HepG2 (cell line): Measurements from ENCODE around the gene POLR3GL. TPM values are rescaled to one million over a fixed set of nuclear protein-coding genes. Genes with fewer than 3 reads are reported as not detected.
A peak's percentile ranks its signal among the peaks of the same experiment; 100 is the strongest.

Experiments used
- BRCA1 ChIP-seq: sonication (generic); formaldehyde crosslinking; IDR thresholded peaks from 2 replicates; pipeline ENCODE4 v1.4.0; 2020; ENCODE audit warnings: missing genetic modification reagents
- EP300 ChIP-seq, 3 experiments: sonication (generic) in 1 of 3; formaldehyde crosslinking in 1 of 3; IDR thresholded peaks; 2 replicates each; pipeline versions ENCODE4 v1.5.1 to v1.6.1; 2011 to 2020; ENCODE audit warnings: low read depth in 2 of 3, low read length in 2 of 3, borderline replicate concordance in 1 of 3, improper control_type of control experiment in 1 of 3, mild to moderate bottlenecking in 1 of 3, missing genetic modification reagents in 1 of 3, moderate library complexity in 1 of 3
- FOXA1 ChIP-seq, 2 experiments: fragments of 450-650 bp in 1 of 2; sonication (generic) in 1 of 2; formaldehyde crosslinking in 1 of 2; IDR thresholded peaks; 2 replicates each; pipeline versions ENCODE4 v1.4.0 to v1.6.1; 2016 to 2020; ENCODE audit warnings: missing genetic modification reagents in 1 of 2
- FOXA3 ChIP-seq: IDR thresholded peaks from 2 replicates; pipeline ENCODE4 v1.6.1; 2016; ENCODE audit warnings: missing genetic modification reagents, missing compliant biosample characterization
- FOXK1 ChIP-seq: sonication (generic); formaldehyde crosslinking; IDR thresholded peaks from 2 replicates; pipeline ENCODE4 v1.4.0; 2020; ENCODE audit warnings: low read depth, missing genetic modification reagents, borderline replicate concordance
- FOXO1 ChIP-seq: sonication (generic); formaldehyde crosslinking; IDR thresholded peaks from 2 replicates; pipeline ENCODE4 v1.4.0; 2020; ENCODE audit warnings: missing genetic modification reagents
- GPN1 ChIP-seq: sonication (generic); formaldehyde crosslinking; IDR thresholded peaks from 2 replicates; pipeline ENCODE4 v1.5.1; 2020; ENCODE audit warnings: missing genetic modification reagents, borderline replicate concordance
- KDM3A ChIP-seq: IDR thresholded peaks from 2 replicates; pipeline ENCODE4 v1.6.1; 2018; ENCODE audit warnings: low read depth, missing compliant biosample characterization
- NCOA2 ChIP-seq: sonication (generic); formaldehyde crosslinking; IDR thresholded peaks from 2 replicates; pipeline ENCODE4 v1.8.0; 2022; ENCODE audit warnings: inconsistent platforms
- NR2F6 ChIP-seq, 2 experiments: IDR thresholded peaks; 2 replicates each; pipeline ENCODE4 v1.6.1; 2016; ENCODE audit warnings: antibody characterized with exemption in 1 of 2, mild to moderate bottlenecking in 1 of 2
- PPARG ChIP-seq: conservative IDR thresholded peaks from 2 replicates; pipeline ENCODE4 v1.6.1; 2016; ENCODE audit warnings: missing biosample characterization, missing genetic modification reagents
- SOX6 ChIP-seq, 2 experiments: fragments of 450-650 bp in 1 of 2; sonication (generic) in 1 of 2; formaldehyde crosslinking in 1 of 2; IDR thresholded peaks; 2 replicates each; pipeline versions ENCODE4 v1.4.0 to v1.6.1; 2017 to 2020; ENCODE audit warnings: antibody characterized with exemption in 1 of 2, mild to moderate bottlenecking in 1 of 2, missing genetic modification reagents in 1 of 2
- THAP8 ChIP-seq: sonication (generic); formaldehyde crosslinking; IDR thresholded peaks from 2 replicates; pipeline ENCODE4 v1.5.1; 2020; ENCODE audit warnings: missing genetic modification reagents, mild to moderate bottlenecking, borderline replicate concordance
- ZBTB40 ChIP-seq, 2 experiments: fragments of 450-650 bp in 1 of 2; sonication (generic) in 1 of 2; formaldehyde crosslinking in 1 of 2; IDR thresholded peaks; 2 replicates each; pipeline versions ENCODE4 v1.6.1 to v1.8.0; 2016 to 2022; ENCODE audit warnings: antibody characterized with exemption in 1 of 2, mild to moderate bottlenecking in 1 of 2, missing genetic modification reagents in 1 of 2
- ZMAT3 ChIP-seq: sonication (generic); formaldehyde crosslinking; conservative IDR thresholded peaks from 2 replicates; pipeline ENCODE4 v1.7.0; 2021; ENCODE audit warnings: missing genetic modification reagents
- ZNF205 ChIP-seq: IDR thresholded peaks from 2 replicates; pipeline ENCODE4 v1.6.1; 2018; ENCODE audit warnings: missing biosample characterization, missing genetic modification reagents
- ZNF362 ChIP-seq: sonication (generic); formaldehyde crosslinking; IDR thresholded peaks from 2 replicates; pipeline ENCODE4 v1.4.0; 2020; ENCODE audit warnings: missing genetic modification reagents, mild to moderate bottlenecking, borderline replicate concordance
- ZNF816 ChIP-seq: sonication (generic); formaldehyde crosslinking; IDR thresholded peaks from 2 replicates; pipeline ENCODE4 v1.8.0; 2022; ENCODE audit warnings: missing genetic modification reagents, mild to moderate bottlenecking, borderline replicate concordance
- ZSCAN9 ChIP-seq: IDR thresholded peaks from 2 replicates; pipeline ENCODE4 v1.6.1; 2016; ENCODE audit warnings: borderline replicate concordance
- polyA plus RNA-seq, 8 experiments: library from polyadenylated mRNA; depleted of rRNA in 3 of 8; stranded (reverse) in 7 of 8; unstranded in 1 of 8; fragments of >200 nt; fragmentation: Illumina TruSeq in 4 of 8; extraction: Trizol in 4 of 8; gene quantifications; 2 replicates each; pipeline versions ENCODE4 v1.2.1 to v1.2.3, GENCODE V29; 2011 to 2016; ENCODE audit warnings: low read depth in 4 of 8, missing spikeins in 1 of 8, mixed read lengths in 1 of 8; ENCODE audit not compliant: insufficient read depth in 1 of 8
- total RNA-seq, 5 experiments: library from RNA; depleted of rRNA; stranded (reverse); fragments of >200 nt; fragmentation: Illumina TruSeq; extraction: Trizol; gene quantifications; 2 replicates each; pipeline ENCODE4 v1.2.3, GENCODE V29; 2016; ENCODE audit warnings: low read depth in 1 of 5

POLR3GL gene
- total and polyA plus RNA-seq, 2 of the 13 experiments (the other 11 are each of a cell fraction or from before 2014, with no cell fraction given) = 11.5 to 12.4 TPM

- TF ChIP-seq PPARG (CRISPR knock-in tag) (0 out of 2 replicates have a peak, but pooled peaks have one; percentile 27), THAP8 (CRISPR knock-in tag) (no peak), BRCA1 (CRISPR knock-in tag) (no peak), ZNF816 (CRISPR knock-in tag) (no peak), ZMAT3 (no peak), SOX6 (IDR thresholded peaks at IDR 0.05) (no peak), SOX6 (CRISPR knock-in tag; IDR thresholded peaks at IDR 0.05) (peak; percentile 80), GPN1 (CRISPR knock-in tag) (no peak), FOXK1 (CRISPR knock-in tag) (peak; percentile 78; the same call in 1 of the 2 replicates), EP300 (IDR thresholded peaks at IDR 0.05; ENCODE audit: low read depth in 2 of 2, low read length in 2 of 2) (peak in 1 of 2 experiments; percentile 66; a peak in 2 of 4 replicates), EP300 (CRISPR knock-in tag; IDR thresholded peaks at IDR 0.05; ENCODE audit: borderline replicate concordance) (peak; percentile 54; the same call in 1 of the 2 replicates), ZNF205 (CRISPR knock-in tag) (peak; percentile 53; the same call in 1 of the 2 replicates), ZBTB40 (IDR thresholded peaks at IDR 0.05) (no peak), ZBTB40 (CRISPR knock-in tag; IDR thresholded peaks at IDR 0.05) (no peak), NR2F6 (IDR thresholded peaks at IDR 0.05) (no peak), NR2F6 (CRISPR knock-in tag; IDR thresholded peaks at IDR 0.05) (0 out of 2 replicates have a peak, but pooled peaks have one; percentile 22), ZNF362 (CRISPR knock-in tag) (peak; percentile 90), NCOA2 (CRISPR knock-in tag) (peak; percentile 76), FOXA3 (CRISPR knock-in tag) (peak; percentile 77; the same call in 1 of the 2 replicates), KDM3A (CRISPR knock-in tag) (0 out of 2 replicates have a peak, but pooled peaks have one; percentile 32), FOXO1 (peak; percentile 60), ZSCAN9 (CRISPR knock-in tag) (peak; percentile 56; the same call in 1 of the 2 replicates), FOXA1 (IDR thresholded peaks at IDR 0.05) (no peak), FOXA1 (CRISPR knock-in tag; IDR thresholded peaks at IDR 0.05) (peak; percentile 62)
Measured at GRCh38 chr1:145972580-145972979, 8.1 kb downstream of the POLR3GL start (continued).
